HCT116 (cell line): ENCODE results near the gene NCF2. TPM values are rescaled to one million over a fixed set of nuclear protein-coding genes. Genes with fewer than 3 reads are reported as not detected.
"Not testable (repeated sequence)": the region's sequence is repeated elsewhere in the genome, so short reads cannot be mapped to it uniquely, and the experiment has no call there.

ENCODE experiments used
- ATAC-seq: fragments of 200-7000 bp; cut with Tn5 transposase; 2 replicates; pipeline ENCODE4 v1.9.1; 2020; ENCODE audit warnings: mild to moderate bottlenecking, moderate library complexity
- BruUV-seq: library from RNA; stranded (reverse); fragments of 400-500 nt; replicated peaks from 2 replicates; lab custom pipeline; 2021; lab: Mats Ljungman, UMichigan
- CTCF ChIA-PET: fragments of 300-600 bp; sonication (Branson Sonifier 250); formaldehyde crosslinking; loops from one replicate; lab custom pipeline; 2021; ENCODE audit warnings: antibody characterized with exemption; lab: Charles Lee
- POLR2A ChIA-PET: fragments of 300-600, 350-600 bp; sonication (Branson Sonifier 250); formaldehyde crosslinking; loops from one replicate; lab custom pipeline; 2021; ENCODE audit warnings: antibody characterized with exemption; lab: Charles Lee
- RAD21 ChIA-PET, 2 experiments: fragments of 300-600 bp; sonication (Branson Sonifier 250); formaldehyde crosslinking; loops; one replicate each; lab custom pipeline; 2023; ENCODE audit warnings: low total read pairs in 2 of 2; ENCODE audit not compliant: uncharacterized antibody in 2 of 2, unreplicated experiment in 2 of 2, low non-redundant PET in 1 of 2; lab: Charles Lee
- DNase-seq: peaks from one replicate; pipeline ENCODE4 v3.0.0-alpha.2; 2010; ENCODE audit warnings: low read depth, low spot score
- H2AFZ ChIP-seq: fragments of 200-600 bp; shearing (Covaris generic), sonication (generic); 2 replicates; pipeline ENCODE4 v1.6.1; 2017; ENCODE audit warnings: low read depth, mixed run types, mixed read lengths, antibody characterized with exemption, low read length; ENCODE audit not compliant: poor library complexity, severe bottlenecking
- H3K27ac ChIP-seq: 2 replicates; pipeline ENCODE4 v1.5.1; 2012; ENCODE audit warnings: low read depth, low read length
- H3K27me3 ChIP-seq: fragments of 200-600 bp; sonication (generic); 2 replicates; pipeline ENCODE4 v1.6.1; 2016; ENCODE audit warnings: mixed run types, low read length, mixed read lengths; ENCODE audit not compliant: insufficient read depth
- H3K36me3 ChIP-seq, 2 experiments: fragments of 200-500 bp in 1 of 2; fragments of 200-600 bp in 1 of 2; sonication (Bioruptor generic) in 1 of 2; sonication (generic) in 1 of 2; 2 replicates each; pipeline versions ENCODE4 v1.5.1 to v1.6.1; 2014 to 2016; ENCODE audit warnings: low read length in 2 of 2, inconsistent platforms in 1 of 2, mixed read lengths in 1 of 2, mixed run types in 1 of 2; ENCODE audit not compliant: insufficient read depth in 2 of 2, control insufficient read depth in 1 of 2
- H3K4me1 ChIP-seq, 2 experiments: fragments of 200-600 bp in 1 of 2; sonication (generic) in 1 of 2; 2 replicates each; pipeline versions ENCODE4 v1.5.1 to v1.6.1; 2012 to 2017; ENCODE audit warnings: low read length in 2 of 2, inconsistent platforms in 1 of 2, mild to moderate bottlenecking in 1 of 2, mixed read lengths in 1 of 2, mixed run types in 1 of 2, moderate library complexity in 1 of 2; ENCODE audit not compliant: insufficient read depth in 2 of 2, control insufficient read depth in 1 of 2
- H3K4me2 ChIP-seq: fragments of 200-600 bp; sonication (generic); 2 replicates; pipeline ENCODE4 v1.6.1; 2017; ENCODE audit warnings: mixed run types, low read length, mixed read lengths
- H3K4me3 ChIP-seq, 2 experiments: fragments of 200-600 bp in 1 of 2; sonication (generic) in 1 of 2; replicated peaks in 1 of 2; 2 replicates each; pipeline ENCODE4 v1.5.1; 2011 to 2016; ENCODE audit warnings: low read length in 2 of 2, control low read depth in 1 of 2, low read depth in 1 of 2, mild to moderate bottlenecking in 1 of 2, mixed read lengths in 1 of 2, mixed run types in 1 of 2
- H3K79me2 ChIP-seq: fragments of 200-600 bp; sonication (generic); 2 replicates; pipeline ENCODE4 v1.6.1; 2017; ENCODE audit warnings: mild to moderate bottlenecking, mixed run types, low read length, moderate library complexity, mixed read lengths; ENCODE audit not compliant: insufficient read depth
- H3K9ac ChIP-seq: fragments of 200-600 bp; sonication (generic); 2 replicates; pipeline ENCODE4 v1.6.1; 2016; ENCODE audit warnings: low read length, mixed read lengths
- H3K9me2 ChIP-seq: fragments of 200-600 bp; sonication (generic), shearing (Covaris generic); 2 replicates; pipeline ENCODE4 v1.6.1; 2017; ENCODE audit warnings: mixed run types, mild to moderate bottlenecking, moderate library complexity; ENCODE audit not compliant: insufficient read depth
- H3K9me3 ChIP-seq, 2 experiments: fragments of 200-500 bp in 1 of 2; fragments of 200-600 bp in 1 of 2; sonication (Bioruptor generic) in 1 of 2; sonication (generic) in 1 of 2; 2 replicates each; pipeline ENCODE4 v1.6.1; 2014 to 2017; ENCODE audit warnings: low read length in 2 of 2, mixed read lengths in 2 of 2, inconsistent platforms in 1 of 2, low read depth in 1 of 2, mild to moderate bottlenecking in 1 of 2, mixed run types in 1 of 2, moderate library complexity in 1 of 2; ENCODE audit not compliant: control insufficient read depth in 1 of 2, insufficient read depth in 1 of 2
- H4K20me1 ChIP-seq: fragments of 200-600 bp; sonication (generic), shearing (Covaris generic); 2 replicates; pipeline ENCODE4 v1.6.1; 2017; ENCODE audit warnings: mixed run types, mild to moderate bottlenecking, moderate library complexity; ENCODE audit not compliant: insufficient read depth
- CTCF ChIP-seq, 3 experiments: fragments of 200-600 bp in 1 of 3; sonication (generic) in 1 of 3; IDR thresholded peaks in 2 of 3; conservative IDR thresholded peaks in 1 of 3; 2 replicates each; pipeline ENCODE4 v1.5.1; 2012 to 2017; ENCODE audit warnings: low read depth in 2 of 3, low read length in 2 of 3, antibody characterized with exemption in 1 of 3, borderline replicate concordance in 1 of 3, control low read depth in 1 of 3, mild to moderate bottlenecking in 1 of 3, mixed read lengths in 1 of 3, mixed run types in 1 of 3, moderate library complexity in 1 of 3; ENCODE audit not compliant: insufficient read depth in 1 of 3
- JUND ChIP-seq: IDR thresholded peaks from 2 replicates; pipeline ENCODE4 v1.6.1; 2012
- RAD21 ChIP-seq: IDR thresholded peaks from 2 replicates; pipeline ENCODE4 v1.6.1; 2012; ENCODE audit warnings: low read depth, mild to moderate bottlenecking
- intact Hi-C: fragments of 100-400 bp; cut with micrococcal nuclease; formaldehyde crosslinking; loops from 2 replicates; pipeline ENCODE4 v1.10.0; 2022
- total RNA-seq: library from RNA; stranded (reverse); gene quantifications from one replicate; pipeline ENCODE4 v1.2.1, GENCODE V29; 2021; ENCODE audit not compliant: unreplicated experiment

Gene NCF2
- total RNA-seq, 1 experiment from 2014 or later: 0.25 TPM

- BruUV-seq, H3K79me2 ChIP-seq, H3K9ac ChIP-seq, H3K27ac ChIP-seq, intact Hi-C loops, RAD21 ChIA-PET, H3K4me2 ChIP-seq, DNase-seq, H3K9me3 ChIP-seq, H4K20me1 ChIP-seq, ATAC-seq, H3K4me3 ChIP-seq, H2AFZ ChIP-seq, H3K9me2 ChIP-seq, H3K27me3 ChIP-seq, H3K4me1 ChIP-seq, POLR2A ChIA-PET: not testable (repeated sequence)
- H3K36me3 ChIP-seq: peaks cover 18 to 31% of the 10 kb centered on the region in 2 experiments; a peak in 3 of 4 replicates
- CTCF ChIA-PET: interaction anchor here (1.3 kb wide), 1 partner anchor 8 kb away, joined by 5 read pairs; no protein-coding TSS in a partner anchor
Measured at GRCh38 chr1:183626236-183626635, 36.0 kb upstream of the NCF2 start.

- Histone ChIP-seq H2AFZ (no peak overlapping the region), H3K27ac (no peak overlapping the region)
- POLR2A ChIA-PET: no interaction called here
Measured at GRCh38 chr1:183622884-183623785, 32.9 kb upstream of the NCF2 start.

More at GRCh38 chr1:183622884-183623785, 32.9 kb upstream of the NCF2 start:
- no peaks in the 10 kb centered on the region for H4K20me1 ChIP-seq
- no peak overlapping the region for H3K9ac ChIP-seq
- DNase-seq (peak; percentile 51), ATAC-seq (peak; percentile 99)
- no peak overlapping the region for H3K4me3 ChIP-seq
- no peaks in the 10 kb centered on the region for H3K9me3 ChIP-seq
- peaks cover 3 to 5% of the 10 kb centered on the region in 2 experiments; a peak in 2 of 4 replicates for H3K36me3 ChIP-seq
- ChIA-PET RAD21 (no interaction called here), CTCF (interaction anchor here (1.0 to 1.4 kb wide), 4 partner anchors 11 to 341 kb away, joined by 3 to 8 read pairs (median 4); no protein-coding TSS in a partner anchor)
- no TSS peak for BruUV-seq
- no peaks in the 10 kb centered on the region for H3K27me3 ChIP-seq
- intact Hi-C loops: loop anchor here (1.0 to 5.0 kb wide), 3 partner anchors 153 to 661 kb away; no protein-coding TSS in a partner anchor
- H3K4me2 ChIP-seq: no peak overlapping the region
- no peaks in the 10 kb centered on the region for H3K79me2 ChIP-seq
- TF ChIP-seq RAD21 (peak; percentile 90), JUND (no peak), CTCF (IDR thresholded peaks at IDR 0.05 in 2 of 3, conservative IDR thresholded peaks at IDR 0.05 in 1 of 3; ENCODE audit: borderline replicate concordance in 1 of 3, insufficient read depth in 1 of 3, low read depth in 2 of 3, low read length in 2 of 3) (peak; percentile 60 to 76 (median 71); a peak in 5 of 6 replicates)
- peaks cover 0 to 5% of the 10 kb centered on the region in 2 experiments; a peak in 1 of 4 replicates for H3K4me1 ChIP-seq
- H3K9me2 ChIP-seq: no peaks in the 10 kb centered on the region
